ENCODE results near the gene CRISP2.
"Not testable (repeated sequence)": the region's sequence is repeated elsewhere in the genome, so short reads cannot be mapped to it uniquely, and the experiment has no call there.

CRISP2 gene

GRCh38 chr6:49732781-49733180, 19.4 kb upstream of the CRISP2 start:
- H3K27me3 ChIP-seq (replicated peaks), result no peaks in the 10 kb centered on the region
- no peak overlapping the region for H3K4me3 ChIP-seq (ENCODE audit: low read depth, low read length)
- H3K36me3 ChIP-seq (replicated peaks), result no peaks in the 10 kb centered on the region
- no peak for DNase-seq
- in situ Hi-C loops (cut with HindIII; ENCODE audit: low pct_ligation_motif_present, low sequenced_read_pairs), result no loop called here
- no peak overlapping the region for H3K27ac ChIP-seq
- no peak for TF ChIP-seq CTCF (IDR thresholded peaks at IDR 0.05; ENCODE audit: low read depth, low read length, missing control alignments)

GRCh38 chr6:49730251-49730650, 16.9 kb upstream of the CRISP2 start:
- in situ Hi-C loops (cut with HindIII; ENCODE audit: low pct_ligation_motif_present, low sequenced_read_pairs), result no loop called here
- no peak for TF ChIP-seq CTCF (IDR thresholded peaks at IDR 0.05; ENCODE audit: low read depth, low read length, missing control alignments)
- DNase-seq, result no peak
- H3K4me3 ChIP-seq (ENCODE audit: low read depth, low read length), result no peak overlapping the region
- no peaks in the 10 kb centered on the region for H3K27me3 ChIP-seq (replicated peaks)
- H3K36me3 ChIP-seq (replicated peaks), result no peaks in the 10 kb centered on the region
- H3K27ac ChIP-seq, result no peak overlapping the region

GRCh38 chr6:49723917-49724316, 10.6 kb upstream of the CRISP2 start:
- H3K27ac ChIP-seq; H3K36me3 ChIP-seq (replicated peaks); in situ Hi-C loops (cut with HindIII; ENCODE audit: low pct_ligation_motif_present, low sequenced_read_pairs); DNase-seq; H3K4me3 ChIP-seq (ENCODE audit: low read depth, low read length); H3K27me3 ChIP-seq (replicated peaks): not testable (repeated sequence)

GRCh38 chr6:49721297-49721696, 8.0 kb upstream of the CRISP2 start:
- in situ Hi-C loops (cut with HindIII; ENCODE audit: low pct_ligation_motif_present, low sequenced_read_pairs), result no loop called here
- TF ChIP-seq CTCF (IDR thresholded peaks at IDR 0.05; ENCODE audit: low read depth, low read length, missing control alignments), result no peak

GRCh38 chr6:49720372-49720771, 7.0 kb upstream of the CRISP2 start:
- H3K27ac ChIP-seq, result no peak overlapping the region
- no peak for DNase-seq
- no peak for TF ChIP-seq CTCF (IDR thresholded peaks at IDR 0.05; ENCODE audit: low read depth, low read length, missing control alignments)
- H3K36me3 ChIP-seq (replicated peaks), result no peaks in the 10 kb centered on the region
- H3K27me3 ChIP-seq (replicated peaks), result no peaks in the 10 kb centered on the region
- in situ Hi-C loops (cut with HindIII; ENCODE audit: low pct_ligation_motif_present, low sequenced_read_pairs), result no loop called here
- no peak overlapping the region for H3K4me3 ChIP-seq (ENCODE audit: low read depth, low read length)

More at GRCh38 chr6:49721297-49721696, 8.0 kb upstream of the CRISP2 start:
- Histone ChIP-seq H3K27ac (no peak overlapping the region), H3K4me3 (ENCODE audit: low read depth, low read length) (no peak overlapping the region), H3K36me3 (replicated peaks) (no peaks in the 10 kb centered on the region), H3K27me3 (replicated peaks) (no peaks in the 10 kb centered on the region)
- DNase-seq, result no peak

- in situ Hi-C loops (cut with HindIII; ENCODE audit: low pct_ligation_motif_present, low sequenced_read_pairs), result no loop called here
These were observed 14.9 kb downstream of the CRISP2 start for GRCh38 chr6:49698478-49698877.

More at GRCh38 chr6:49698478-49698877, 14.9 kb downstream of the CRISP2 start:
- H3K27me3 ChIP-seq (replicated peaks), result no peaks in the 10 kb centered on the region
- DNase-seq, result no peak
- H3K27ac ChIP-seq, result no peak overlapping the region
- H3K4me3 ChIP-seq (ENCODE audit: low read depth, low read length), result no peak overlapping the region
- TF ChIP-seq CTCF (IDR thresholded peaks at IDR 0.05; ENCODE audit: low read depth, low read length, missing control alignments), result no peak
- H3K36me3 ChIP-seq (replicated peaks), result no peaks in the 10 kb centered on the region

Data from brain microvascular endothelial cell (primary cell).